Effector CD8-positive, alpha-beta T cell (primary cell): Measurements from ENCODE around the gene RETREG3.
"Not testable (repeated sequence)": the region's sequence is repeated elsewhere in the genome, so short reads cannot be mapped to it uniquely, and the experiment has no call there.

Source experiments
- DNase-seq: peaks from one replicate; lab custom pipeline; 2025; lab: John Stamatoyannopoulos, UW

Gene RETREG3

DNA sequence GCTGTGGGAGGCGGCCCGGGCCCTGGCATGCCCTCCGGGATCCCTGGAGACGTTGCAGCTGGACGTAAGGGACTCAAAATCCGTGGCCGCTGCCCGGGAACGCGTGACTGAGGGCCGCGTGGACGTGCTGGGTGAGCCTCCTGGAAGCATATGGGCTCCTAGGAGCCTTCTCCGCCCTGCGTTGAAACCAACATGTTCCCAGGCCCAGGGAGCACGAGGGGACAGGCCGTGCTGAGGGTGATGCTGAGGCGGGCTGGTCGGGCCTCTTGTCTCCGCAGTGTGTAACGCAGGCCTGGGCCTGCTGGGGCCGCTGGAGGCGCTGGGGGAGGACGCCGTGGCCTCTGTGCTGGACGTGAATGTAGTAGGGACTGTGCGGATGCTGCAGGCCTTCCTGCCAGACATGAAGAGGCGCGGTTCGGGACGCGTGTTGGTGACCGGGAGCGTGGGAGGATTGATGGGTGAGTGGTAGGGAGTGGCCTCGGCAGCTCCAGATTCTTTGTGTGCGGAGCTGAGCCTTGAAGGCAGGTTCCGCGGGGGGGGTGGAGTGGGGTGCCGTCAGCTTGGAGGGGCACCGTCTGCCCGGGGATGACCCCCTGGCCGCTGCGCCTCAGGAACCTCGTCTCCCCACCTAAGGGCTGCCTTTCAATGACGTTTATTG is 55.9 kb downstream of the RETREG3 start:
- no peak for DNase-seq

DNA sequence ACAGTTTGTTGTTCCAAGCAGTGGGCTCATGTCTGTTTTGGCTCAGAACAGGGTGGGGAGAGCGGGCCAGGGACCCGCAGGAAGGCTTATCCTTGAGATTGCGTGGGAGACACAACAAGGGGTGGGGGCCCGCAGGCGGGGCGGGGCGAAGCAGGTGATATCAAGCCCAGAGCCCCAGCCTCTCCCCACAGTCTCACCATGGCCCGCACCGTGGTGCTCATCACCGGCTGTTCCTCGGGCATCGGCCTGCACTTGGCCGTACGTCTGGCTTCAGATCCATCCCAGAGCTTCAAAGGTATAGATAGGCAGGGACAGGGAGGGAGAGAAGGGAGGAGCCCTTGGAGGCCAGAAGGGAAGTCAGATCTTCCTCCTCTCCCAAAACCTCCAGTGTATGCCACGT is 56.4 kb downstream of the RETREG3 start, which contains the start of gene HSD17B1:
Gene HSD17B1, plus strand, starts transcription at position 188 of the 400 bp plus-strand sequence. Its CDS starts 11 bp downstream, at position 199.
- not testable (repeated sequence) for DNase-seq

DNA sequence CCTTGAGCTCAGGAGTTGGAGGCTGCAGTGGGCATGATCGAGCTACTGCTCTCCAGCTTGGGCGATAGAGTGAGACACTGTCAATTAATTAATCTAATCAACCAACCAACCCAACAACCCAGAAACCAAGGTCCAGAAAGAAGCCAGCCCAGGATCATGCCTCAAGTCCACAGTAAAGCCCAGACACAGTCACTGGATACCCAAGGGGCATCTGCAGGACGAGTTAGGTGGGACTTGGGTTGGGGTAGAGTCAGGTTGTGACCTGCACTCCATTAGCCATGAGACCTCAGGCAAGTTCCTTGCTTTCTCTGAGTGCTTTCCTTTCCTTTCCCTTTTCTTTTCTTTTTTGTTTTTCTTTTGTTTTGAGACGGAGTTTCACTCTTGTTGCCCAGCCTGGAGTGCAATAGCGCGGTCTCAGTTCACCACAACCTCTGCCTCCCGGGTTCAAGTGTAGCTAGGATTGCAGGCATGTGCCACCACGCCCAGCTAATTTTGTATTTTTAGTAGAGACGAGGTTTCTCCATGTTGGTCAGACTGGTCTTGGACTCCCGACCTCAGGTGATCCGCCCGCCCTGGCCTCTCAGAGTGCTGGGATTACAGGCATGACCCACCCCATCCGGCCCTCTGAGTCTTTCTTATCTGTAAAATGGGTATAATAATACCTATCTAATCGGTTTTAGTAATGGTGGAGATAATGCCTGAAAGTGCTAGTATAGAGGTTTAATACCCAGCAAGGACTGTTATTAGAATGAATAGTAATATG is 60.0 kb downstream of the RETREG3 start:
- DNase-seq, result no peak

DNA sequence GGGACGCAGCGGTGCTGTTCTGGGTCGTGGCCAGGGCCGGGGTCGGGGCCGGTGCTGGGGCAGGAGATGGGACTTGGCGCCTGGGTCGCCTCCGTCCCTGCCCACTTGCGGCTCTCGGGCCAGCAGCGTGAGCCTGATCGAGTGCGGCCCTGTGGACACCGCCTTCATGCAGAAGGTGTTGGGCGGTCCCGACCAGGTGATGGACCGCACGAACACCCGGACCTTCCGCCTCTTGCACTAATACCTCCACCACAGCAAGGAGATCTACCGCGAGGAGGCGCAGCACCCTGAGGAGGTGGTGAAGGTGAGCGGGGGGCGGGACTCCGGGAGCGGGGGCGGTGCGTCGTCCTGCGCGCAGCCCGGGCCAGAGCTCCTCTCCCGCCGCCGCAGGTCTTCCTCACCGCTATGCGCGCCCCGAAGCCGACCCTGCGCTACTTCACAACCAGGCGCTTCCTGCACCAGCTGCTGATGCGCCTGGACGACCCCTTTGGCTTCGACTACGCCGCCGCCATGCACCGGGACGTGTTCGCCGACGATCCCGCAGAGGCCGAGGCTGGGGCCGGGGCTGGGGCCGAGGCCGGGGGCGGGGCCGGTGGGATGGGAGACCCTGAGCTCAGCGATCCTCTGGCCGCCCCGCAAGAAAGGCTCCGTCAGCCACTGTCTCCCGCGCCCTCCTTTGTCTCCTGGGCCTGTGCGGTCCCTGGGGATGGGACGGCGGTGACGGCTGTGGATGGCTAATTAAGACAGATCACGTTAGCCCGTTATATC is 60.9 kb downstream of the RETREG3 start:
- DNase-seq, result peak; percentile 67

DNA sequence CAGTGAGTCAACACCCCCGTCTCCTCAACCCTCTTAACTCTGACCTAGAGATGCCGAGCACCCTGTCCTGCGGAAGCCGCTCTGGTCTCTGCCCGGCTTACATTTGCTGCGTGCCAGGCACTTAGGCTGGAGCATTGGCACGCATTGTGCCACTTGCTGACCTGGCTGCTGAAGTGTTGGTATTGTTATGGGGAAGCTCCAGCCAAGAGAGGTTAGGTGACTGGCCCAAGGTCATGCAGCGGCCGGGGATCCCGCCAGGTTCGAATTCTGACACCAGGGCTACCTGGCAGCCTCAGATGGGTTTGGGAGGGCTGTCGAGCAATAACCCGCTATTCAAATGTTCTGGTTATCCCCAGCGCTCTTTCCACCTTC is 61.5 kb downstream of the RETREG3 start:
- no peak for DNase-seq

DNA sequence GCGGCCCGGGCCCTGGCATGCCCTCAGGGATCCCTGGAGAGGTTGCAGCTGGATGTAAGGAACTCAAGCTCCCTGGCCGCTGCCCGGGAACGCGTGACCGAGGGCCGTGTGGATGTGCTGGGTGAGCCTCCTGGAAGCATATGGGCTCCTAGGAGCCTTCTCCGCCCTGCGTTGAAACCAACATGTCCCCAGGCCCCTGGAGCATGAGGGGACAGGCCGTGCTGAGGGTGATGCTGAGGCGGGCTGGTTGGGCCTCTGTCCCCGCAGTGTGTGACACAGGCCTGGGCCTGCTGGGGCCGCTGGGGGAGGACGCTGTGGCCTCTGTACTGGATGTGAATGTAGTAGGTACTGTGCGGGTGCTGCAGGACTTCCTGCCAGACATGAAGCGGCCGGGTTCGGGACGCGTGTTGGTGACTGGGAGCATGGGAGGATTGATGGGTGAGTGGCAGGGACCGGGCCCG is 62.1 kb downstream of the RETREG3 start:
- DNase-seq, result no peak

DNA sequence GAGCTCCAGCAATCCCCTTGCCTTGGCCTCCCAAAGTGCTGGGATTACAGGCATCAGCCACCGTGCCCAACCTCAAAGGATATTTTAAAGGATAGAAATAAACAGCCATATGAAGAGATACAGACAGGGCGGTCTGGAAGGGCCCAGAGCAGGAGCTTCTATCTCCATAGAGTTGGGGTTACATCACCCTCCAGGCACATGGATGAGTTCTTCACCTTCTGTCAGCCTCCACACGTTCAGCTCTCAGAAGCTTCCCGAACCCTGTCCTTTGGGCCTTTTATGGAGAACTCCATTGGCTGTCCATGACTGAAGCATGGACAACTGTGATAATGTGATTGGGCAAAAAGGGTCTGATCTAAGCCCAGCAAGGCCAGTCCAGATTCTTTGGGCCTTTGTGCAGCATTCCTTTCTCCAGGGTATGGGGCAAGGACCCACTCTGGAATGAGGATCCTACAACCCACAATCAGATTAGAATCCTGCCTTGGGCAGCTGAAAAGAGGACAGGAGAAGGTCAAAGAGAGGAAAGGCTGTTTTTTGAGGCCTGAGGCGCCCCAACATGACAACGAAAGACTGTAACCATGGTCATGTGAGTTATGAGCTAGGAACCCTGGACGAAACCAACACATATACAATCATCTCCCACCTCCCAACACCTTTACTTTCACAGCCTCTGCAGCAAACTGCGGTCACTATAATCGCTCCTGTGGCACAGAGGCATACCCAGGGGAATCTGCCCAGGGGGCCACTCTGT is 63.2 kb downstream of the RETREG3 start:
- DNase-seq, result not testable (repeated sequence)

DNA sequence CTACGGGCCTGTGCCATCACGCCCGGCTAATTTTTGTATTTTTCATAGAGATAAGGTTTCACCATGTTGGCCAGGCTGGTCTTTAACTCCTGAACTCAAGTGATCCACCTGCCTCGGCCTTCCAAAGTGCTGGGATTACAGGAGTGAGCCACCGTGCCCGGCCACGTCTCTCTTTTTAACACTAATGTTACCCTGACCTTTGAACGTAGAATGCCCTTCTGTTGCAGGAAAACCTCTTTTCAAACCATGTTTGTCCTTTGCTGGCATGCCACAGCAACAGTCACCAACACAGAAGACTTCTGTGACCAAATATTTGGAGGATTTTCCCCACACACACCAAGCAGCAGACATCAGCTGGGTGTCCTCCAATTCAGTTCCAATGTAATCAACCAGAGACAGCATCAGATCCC is 64.3 kb downstream of the RETREG3 start:
- DNase-seq, result no peak

DNA sequence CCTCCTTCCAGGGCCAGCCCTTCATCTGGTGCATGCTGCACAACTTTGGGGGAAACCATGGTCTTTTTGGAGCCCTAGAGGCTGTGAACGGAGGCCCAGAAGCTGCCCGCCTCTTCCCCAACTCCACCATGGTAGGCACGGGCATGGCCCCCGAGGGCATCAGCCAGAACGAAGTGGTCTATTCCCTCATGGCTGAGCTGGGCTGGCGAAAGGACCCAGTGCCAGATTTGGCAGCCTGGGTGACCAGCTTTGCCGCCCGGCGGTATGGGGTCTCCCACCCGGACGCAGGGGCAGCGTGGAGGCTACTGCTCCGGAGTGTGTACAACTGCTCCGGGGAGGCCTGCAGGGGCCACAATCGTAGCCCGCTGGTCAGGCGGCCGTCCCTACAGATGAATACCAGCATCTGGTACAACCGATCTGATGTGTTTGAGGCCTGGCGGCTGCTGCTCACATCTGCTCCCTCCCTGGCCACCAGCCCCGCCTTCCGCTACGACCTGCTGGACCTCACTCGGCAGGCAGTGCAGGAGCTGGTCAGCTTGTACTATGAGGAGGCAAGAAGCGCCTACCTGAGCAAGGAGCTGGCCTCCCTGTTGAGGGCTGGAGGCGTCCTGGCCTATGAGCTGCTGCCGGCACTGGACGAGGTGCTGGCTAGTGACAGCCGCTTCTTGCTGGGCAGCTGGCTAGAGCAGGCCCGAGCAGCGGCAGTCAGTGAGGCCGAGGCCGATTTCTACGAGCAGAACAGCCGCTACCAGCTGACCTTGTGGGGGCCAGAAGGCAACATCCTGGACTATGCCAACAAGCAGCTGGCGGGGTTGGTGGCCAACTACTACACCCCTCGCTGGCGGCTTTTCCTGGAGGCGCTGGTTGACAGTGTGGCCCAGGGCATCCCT is 65.7 kb downstream of the RETREG3 start:
- no peak for DNase-seq

DNA sequence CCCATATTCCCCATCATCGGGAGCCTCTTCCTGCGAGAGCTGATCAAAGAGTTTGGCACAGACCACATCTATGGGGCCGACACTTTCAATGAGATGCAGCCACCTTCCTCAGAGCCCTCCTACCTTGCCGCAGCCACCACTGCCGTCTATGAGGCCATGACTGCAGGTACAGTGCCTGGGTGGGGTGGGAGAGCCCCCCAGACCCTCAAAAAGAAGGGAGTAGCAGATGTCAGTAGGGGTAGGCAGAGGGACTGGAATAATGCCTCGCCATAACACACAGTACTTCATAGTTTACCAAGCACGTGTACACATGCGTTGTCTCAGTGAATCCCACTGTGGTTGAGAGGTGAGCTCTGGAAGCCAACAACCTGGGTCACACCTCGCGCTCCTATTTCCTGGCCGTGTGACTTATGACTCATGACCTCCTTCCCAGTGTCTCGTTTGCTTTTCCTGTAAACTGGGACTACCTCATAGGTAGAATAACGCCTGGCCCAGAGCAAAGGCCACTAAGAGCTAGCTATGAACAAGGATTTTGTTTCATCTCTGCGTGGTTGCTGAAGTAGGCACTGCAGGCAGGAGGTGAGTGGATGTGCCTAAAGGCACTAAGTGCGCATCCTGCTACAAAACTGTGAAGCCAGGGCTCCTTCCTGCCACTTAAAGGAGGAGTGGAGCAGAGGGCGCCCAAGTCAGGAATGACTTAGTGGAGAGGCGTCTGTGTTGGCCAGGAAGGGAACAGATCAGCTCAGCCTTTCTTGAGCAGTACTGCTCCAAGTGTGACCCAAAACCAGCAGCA is 67.9 kb downstream of the RETREG3 start:
- DNase-seq, result peak; percentile 30

DNA sequence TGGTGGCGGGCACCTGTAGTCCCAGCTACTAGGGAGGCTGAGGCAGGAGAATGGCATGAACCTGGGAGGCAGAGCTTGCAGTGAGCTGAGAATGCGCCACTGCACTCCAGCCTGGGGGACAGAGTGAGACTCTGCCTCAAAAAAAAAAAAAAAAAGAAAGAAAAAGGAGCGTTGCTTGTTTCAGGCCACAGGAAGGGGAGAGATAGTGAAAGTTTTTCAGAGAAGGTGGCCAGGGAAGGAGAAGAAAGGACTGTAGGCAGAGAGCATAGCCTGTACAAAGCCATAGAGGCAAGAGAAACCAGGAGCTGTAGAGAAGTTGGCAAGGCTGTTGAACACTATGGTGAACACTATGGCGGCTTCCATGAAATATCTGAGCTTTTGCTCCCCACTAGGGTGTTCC is 68.6 kb downstream of the RETREG3 start:
- not testable (repeated sequence) for DNase-seq

DNA sequence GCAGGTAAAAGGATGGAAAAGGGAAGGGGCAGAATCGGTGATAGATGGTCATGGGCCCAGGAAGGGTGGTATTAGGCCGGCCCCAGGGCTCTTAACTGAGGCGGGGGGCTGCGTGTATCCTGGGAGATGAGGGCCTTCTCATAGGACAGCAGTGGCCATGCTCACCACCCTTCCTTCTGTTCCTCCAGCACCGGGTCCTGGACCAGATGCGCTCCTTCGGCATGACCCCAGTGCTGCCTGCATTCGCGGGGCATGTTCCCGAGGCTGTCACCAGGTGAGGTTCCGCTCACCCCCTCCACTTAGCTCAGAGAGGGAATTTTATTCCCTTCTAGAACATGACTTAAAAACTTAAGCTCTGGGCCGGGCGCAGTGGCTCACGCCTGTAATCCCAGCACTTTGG is 70.7 kb downstream of the RETREG3 start:
- no peak for DNase-seq

DNA sequence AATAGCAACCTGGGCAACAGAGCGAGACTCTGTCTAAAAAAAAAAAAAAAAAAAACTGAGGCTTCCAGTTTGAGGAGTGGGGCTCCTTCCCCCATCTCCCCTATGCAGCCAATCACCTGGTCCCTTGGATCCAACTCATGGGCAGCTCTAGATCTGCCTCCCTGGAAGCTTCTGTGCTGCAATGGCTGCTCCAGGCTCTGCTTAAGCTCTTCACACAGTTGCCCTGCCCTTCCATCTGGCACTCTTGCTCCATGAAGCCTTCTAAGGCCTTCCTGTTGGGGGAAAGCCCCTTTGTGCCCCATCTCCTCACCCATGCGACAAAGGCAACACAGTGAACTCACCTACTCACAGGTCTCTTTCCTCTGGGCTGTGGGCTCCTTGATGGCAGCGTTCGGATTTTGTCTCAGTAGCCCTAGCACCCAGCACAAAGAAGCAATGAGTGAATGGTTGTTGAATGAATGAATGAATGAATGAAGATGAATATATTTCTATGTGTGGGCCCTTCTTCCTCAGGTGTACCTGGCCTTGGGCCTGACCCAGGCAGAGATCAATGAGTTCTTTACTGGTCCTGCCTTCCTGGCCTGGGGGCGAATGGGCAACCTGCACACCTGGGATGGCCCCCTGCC is 71.2 kb downstream of the RETREG3 start:
- no peak for DNase-seq

DNA sequence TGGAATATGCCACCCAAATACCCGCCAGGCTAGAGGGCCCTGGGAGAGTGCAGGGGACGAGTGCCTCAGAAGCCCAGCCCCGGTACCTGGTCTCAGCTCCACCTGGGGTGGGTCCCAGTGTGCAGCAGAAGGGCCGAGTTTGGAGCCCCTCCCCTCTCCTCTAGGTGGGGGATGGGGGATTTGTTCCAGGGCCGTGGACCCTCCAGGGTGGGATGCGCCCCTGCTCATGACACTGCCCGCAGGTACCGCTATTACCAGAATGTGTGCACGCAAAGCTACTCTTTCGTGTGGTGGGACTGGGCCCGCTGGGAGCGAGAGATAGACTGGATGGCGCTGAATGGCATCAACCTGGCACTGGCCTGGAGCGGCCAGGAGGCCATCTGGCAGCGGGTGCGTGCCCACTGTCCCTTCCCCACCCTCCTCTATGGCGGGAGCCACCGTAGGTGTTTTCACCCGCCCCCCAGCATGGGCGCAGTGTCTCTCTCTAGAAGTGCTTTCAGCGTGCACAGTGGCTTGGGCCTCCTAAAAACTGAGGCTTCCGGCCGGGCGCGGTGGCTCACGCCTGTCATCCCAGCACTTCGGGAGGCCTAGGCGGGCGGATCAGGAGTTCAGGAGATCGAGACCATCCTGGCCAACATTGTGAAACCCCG is 71.9 kb downstream of the RETREG3 start:
- no peak for DNase-seq

DNA sequence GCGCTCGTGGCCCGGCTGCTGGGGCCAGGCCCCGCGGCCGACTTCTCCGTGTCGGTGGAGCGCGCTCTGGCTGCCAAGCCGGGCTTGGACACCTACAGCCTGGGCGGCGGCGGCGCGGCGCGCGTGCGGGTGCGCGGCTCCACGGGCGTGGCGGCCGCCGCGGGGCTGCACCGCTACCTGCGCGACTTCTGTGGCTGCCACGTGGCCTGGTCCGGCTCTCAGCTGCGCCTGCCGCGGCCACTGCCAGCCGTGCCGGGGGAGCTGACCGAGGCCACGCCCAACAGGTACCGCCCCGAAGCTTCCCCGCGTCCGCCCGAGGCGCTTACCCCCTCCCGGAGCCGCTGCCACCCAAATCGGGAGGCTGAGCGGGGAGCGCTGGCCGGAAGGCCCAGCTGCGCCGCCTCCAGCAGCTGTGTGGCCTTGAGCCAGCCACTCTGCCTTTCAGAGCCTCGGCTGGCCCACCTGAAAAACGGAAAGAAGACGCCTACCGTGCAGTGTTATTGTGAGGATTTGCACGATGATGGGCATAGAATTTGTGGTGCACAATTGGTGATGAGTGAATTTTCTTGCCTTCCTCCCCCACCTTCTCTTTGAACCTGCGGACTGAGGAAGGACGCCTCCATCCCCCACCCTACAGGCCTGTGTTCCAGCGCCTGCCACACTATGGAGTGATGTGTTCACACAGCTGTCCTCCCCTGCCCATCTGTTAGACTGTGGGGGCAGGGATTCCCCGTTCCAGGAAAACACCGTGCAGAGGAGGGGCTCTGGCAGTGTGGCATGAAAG is 72.6 kb downstream of the RETREG3 start:
- DNase-seq, result peak; percentile 45

DNA sequence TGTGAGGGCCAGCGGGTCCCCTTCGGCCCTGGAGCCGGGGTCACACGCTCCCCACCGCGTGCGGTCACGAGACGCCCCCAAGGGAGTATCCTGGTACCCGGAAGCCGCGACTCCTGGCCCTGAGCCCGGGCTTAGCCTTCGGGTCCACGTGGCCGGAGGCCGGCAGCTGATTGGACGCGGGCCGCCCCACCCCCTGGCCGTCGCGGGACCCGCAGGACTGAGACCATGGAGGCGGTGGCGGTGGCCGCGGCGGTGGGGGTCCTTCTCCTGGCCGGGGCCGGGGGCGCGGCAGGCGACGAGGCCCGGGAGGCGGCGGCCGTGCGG is 73.2 kb downstream of the RETREG3 start, which contains the start of gene NAGLU:
Gene NAGLU, plus strand, starts transcription at position 194 of the 324 bp plus-strand sequence. Its CDS starts 32 bp downstream, at position 226.
- peak; percentile 68 for DNase-seq

DNA sequence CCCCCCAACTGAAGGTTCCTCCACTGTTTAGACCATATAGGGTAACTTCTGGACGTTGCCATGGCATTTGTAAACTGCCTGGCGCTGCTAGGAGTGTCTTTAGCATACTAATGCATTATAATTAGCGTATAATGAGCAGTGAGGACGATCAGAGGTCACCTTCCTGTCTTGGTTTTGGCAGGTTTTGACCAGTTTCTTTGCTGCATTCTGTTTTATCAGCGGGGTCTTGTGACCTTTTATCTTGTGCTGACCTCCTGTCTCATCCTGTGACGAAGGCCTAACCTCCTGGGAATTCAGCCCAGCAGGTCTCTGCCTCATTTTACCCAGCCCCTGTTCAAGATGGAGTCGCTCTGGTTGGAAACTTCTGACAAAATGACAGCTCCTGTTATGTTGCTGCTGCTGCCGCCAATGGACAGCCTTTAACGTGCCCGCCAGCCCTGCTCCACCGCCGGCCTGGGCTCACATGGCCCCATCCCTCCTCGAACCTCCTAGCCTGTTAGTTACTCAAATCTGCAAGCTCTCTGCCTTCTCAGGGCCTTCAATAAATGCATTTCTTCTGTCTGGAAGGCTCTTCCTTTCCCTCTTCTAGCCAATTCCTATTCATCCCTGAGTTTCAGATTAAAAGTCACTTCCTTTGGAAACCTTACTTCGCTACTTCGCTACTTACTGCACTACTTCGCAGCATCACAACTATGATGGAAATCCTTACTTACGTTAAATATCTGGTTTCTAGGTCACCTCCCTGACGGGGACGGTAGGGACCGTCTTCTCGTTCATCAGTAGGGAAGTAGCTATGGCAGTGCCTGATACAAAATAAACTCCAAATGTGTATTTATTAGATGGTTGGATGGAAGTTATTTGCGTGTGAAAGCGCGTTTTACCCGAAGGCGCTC is 73.8 kb downstream of the RETREG3 start:
- no peak for DNase-seq
